ENCODE results near the gene SLC38A10. TPM values are rescaled to one million over a fixed set of nuclear protein-coding genes. Genes with fewer than 3 reads are reported as not detected.

SLC38A10 gene
- polyA plus RNA-seq, 1 donor (not counting 4 experiments of a cell fraction or from before 2014, with no cell fraction given), result 16.8 TPM

DNA sequence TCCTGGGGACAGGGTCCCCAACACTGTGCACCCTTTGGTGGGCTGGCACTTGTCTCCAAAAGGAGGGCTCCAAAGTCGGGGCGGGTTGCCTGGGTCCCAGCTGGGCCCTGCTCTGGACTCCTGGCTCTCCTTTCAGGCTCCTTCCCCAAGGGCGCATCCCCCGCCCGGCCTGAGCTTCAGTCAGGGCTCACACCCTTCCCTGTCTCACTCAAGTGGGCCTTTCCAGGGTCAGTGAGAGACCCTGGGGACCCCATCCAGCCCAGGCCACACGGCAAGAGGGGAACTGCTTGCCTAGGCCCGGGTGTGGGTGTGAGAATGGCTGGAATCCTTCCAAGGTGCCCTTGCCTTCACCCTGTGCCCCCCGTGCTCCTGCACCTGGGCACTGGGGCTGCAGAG, 41.8 kb upstream of the SLC38A10 start:
- no peak for DNase-seq (ENCODE audit: low read depth, low spot score)
- H3K9ac ChIP-seq (ENCODE audit: control insufficient read depth, extremely low read depth, insufficient read depth, low read length), result no peak overlapping the region
- no peak overlapping the region for H3K4me2 ChIP-seq (ENCODE audit: control insufficient read depth, extremely low read depth, insufficient read depth, low read depth, low read length)
- no peak for FAIRE-seq
- H3K4me3 ChIP-seq (ENCODE audit: control insufficient read depth in 2 of 3, extremely low read depth in 1 of 3, insufficient read depth in 2 of 3, low read depth in 1 of 3, low read length in 3 of 3), result no peak overlapping the region
- H4K20me1 ChIP-seq (ENCODE audit: control insufficient read depth, extremely low read depth, insufficient read depth, low read length), result no peaks in the 10 kb centered on the region
- dilution Hi-C loops (cut with MboI; ENCODE audit: extremely low pct_ligation_motif_present, low sequenced_read_pairs), result no loop called here
- H3K36me3 ChIP-seq (ENCODE audit: control insufficient read depth in 2 of 2, extremely low read depth in 1 of 2, insufficient read depth in 2 of 2, low read length in 2 of 2), result no peaks in the 10 kb centered on the region
- TF ChIP-seq, protein P1, sequence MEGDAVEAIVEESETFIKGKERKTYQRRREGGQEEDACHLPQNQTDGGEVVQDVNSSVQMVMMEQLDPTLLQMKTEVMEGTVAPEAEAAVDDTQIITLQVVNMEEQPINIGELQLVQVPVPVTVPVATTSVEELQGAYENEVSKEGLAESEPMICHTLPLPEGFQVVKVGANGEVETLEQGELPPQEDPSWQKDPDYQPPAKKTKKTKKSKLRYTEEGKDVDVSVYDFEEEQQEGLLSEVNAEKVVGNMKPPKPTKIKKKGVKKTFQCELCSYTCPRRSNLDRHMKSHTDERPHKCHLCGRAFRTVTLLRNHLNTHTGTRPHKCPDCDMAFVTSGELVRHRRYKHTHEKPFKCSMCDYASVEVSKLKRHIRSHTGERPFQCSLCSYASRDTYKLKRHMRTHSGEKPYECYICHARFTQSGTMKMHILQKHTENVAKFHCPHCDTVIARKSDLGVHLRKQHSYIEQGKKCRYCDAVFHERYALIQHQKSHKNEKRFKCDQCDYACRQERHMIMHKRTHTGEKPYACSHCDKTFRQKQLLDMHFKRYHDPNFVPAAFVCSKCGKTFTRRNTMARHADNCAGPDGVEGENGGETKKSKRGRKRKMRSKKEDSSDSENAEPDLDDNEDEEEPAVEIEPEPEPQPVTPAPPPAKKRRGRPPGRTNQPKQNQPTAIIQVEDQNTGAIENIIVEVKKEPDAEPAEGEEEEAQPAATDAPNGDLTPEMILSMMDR (optimal IDR thresholded peaks at IDR 0.05 in 1 of 3, IDR thresholded peaks at IDR 0.05 in 1 of 3, conservative IDR thresholded peaks at IDR 0.05 in 1 of 3; ENCODE audit: extremely low read depth in 1 of 3, insufficient read depth in 2 of 3, low read length in 3 of 3), result no peak
- TF ChIP-seq EZH2 (IDR thresholded peaks at IDR 0.05; ENCODE audit: low read length), result no peak
- peaks cover 20% of the 10 kb centered on the region for H3K4me1 ChIP-seq (ENCODE audit: control insufficient read depth, extremely low read depth, insufficient read depth, low read length)
- H3K27me3 ChIP-seq (ENCODE audit: control insufficient read depth, extremely low read depth, insufficient read depth, low read length), result peaks cover 18% of the 10 kb centered on the region
- H2AFZ ChIP-seq (ENCODE audit: control insufficient read depth, low read length), result no peak overlapping the region
- peaks cover 26% of the 10 kb centered on the region for H3K79me2 ChIP-seq (ENCODE audit: control insufficient read depth, insufficient read depth, low read length)
- no peak overlapping the region for H3K27ac ChIP-seq (ENCODE audit: control insufficient read depth, insufficient read depth, low read length)
- no peaks in the 10 kb centered on the region for H3K9me3 ChIP-seq (ENCODE audit: control insufficient read depth, low read depth, low read length)
- no peaks in the 10 kb centered on the region for H3K9me1 ChIP-seq (ENCODE audit: control insufficient read depth, extremely low read depth, insufficient read depth, low read length)

DNA sequence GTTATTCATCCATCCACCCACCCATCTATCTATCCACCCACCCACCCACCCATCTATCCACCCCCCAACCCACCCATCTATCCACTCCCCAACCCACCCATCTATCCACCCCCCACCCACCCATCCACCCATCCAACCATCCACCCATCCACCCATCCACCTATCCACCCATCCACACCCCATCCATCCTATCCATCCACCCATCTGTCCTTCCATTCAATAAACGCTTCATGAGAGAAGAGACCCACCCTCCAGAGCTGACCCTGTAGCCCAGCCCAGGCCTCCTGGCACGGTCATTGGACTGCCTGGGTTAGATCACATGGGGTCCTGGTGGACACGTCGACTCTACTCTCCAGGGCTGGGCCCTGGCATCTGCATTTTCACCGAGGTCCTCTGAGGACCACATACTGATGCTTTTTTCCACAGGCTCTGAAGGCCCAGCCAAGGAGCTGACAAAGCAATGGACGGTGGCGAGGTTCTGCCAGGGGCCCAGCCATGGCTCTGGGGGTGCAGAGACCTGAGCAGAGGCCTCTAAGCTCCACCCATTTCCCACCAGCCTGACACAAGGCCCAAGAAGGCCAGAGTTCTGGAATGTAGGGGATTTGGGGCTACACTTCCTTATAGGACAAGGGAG, 41.3 kb upstream of the SLC38A10 start:
- Histone ChIP-seq H2AFZ (ENCODE audit: control insufficient read depth, low read length) (no peak overlapping the region), H3K27ac (ENCODE audit: control insufficient read depth, insufficient read depth, low read length) (no peak overlapping the region), H4K20me1 (ENCODE audit: control insufficient read depth, extremely low read depth, insufficient read depth, low read length) (no peaks in the 10 kb centered on the region), H3K4me1 (ENCODE audit: control insufficient read depth, extremely low read depth, insufficient read depth, low read length) (peaks cover 16% of the 10 kb centered on the region), H3K4me2 (ENCODE audit: control insufficient read depth, extremely low read depth, insufficient read depth, low read depth, low read length) (no peak overlapping the region), H3K27me3 (ENCODE audit: control insufficient read depth, extremely low read depth, insufficient read depth, low read length) (peaks cover 18% of the 10 kb centered on the region), H3K9me1 (ENCODE audit: control insufficient read depth, extremely low read depth, insufficient read depth, low read length) (no peaks in the 10 kb centered on the region), H3K9ac (ENCODE audit: control insufficient read depth, extremely low read depth, insufficient read depth, low read length) (no peak overlapping the region), H3K9me3 (ENCODE audit: control insufficient read depth, low read depth, low read length) (no peaks in the 10 kb centered on the region), H3K79me2 (ENCODE audit: control insufficient read depth, insufficient read depth, low read length) (peaks cover 21% of the 10 kb centered on the region), H3K4me3 (ENCODE audit: control insufficient read depth in 2 of 3, extremely low read depth in 1 of 3, insufficient read depth in 2 of 3, low read depth in 1 of 3, low read length in 3 of 3) (no peak overlapping the region), H3K36me3 (ENCODE audit: control insufficient read depth in 2 of 2, extremely low read depth in 1 of 2, insufficient read depth in 2 of 2, low read length in 2 of 2) (no peaks in the 10 kb centered on the region)
- no peak for TF ChIP-seq EZH2 (IDR thresholded peaks at IDR 0.05; ENCODE audit: low read length)
- TF ChIP-seq, protein P1 (optimal IDR thresholded peaks at IDR 0.05 in 1 of 3, IDR thresholded peaks at IDR 0.05 in 1 of 3, conservative IDR thresholded peaks at IDR 0.05 in 1 of 3; ENCODE audit: extremely low read depth in 1 of 3, insufficient read depth in 2 of 3, low read length in 3 of 3), result no peak
- DNase-seq (ENCODE audit: low read depth, low spot score) (no peak), FAIRE-seq (no peak)
- dilution Hi-C loops (cut with MboI; ENCODE audit: extremely low pct_ligation_motif_present, low sequenced_read_pairs), result no loop called here
